ENCODE measurements around the gene HCN3. TPM values are rescaled to one million over a fixed set of nuclear protein-coding genes. Genes with fewer than 3 reads are reported as not detected.

Gene HCN3
- total and polyA plus RNA-seq, 2 of the 13 experiments (the other 11 are each of a cell fraction or from before 2014, with no cell fraction given), result 2.4 to 10.2 TPM

DNA sequence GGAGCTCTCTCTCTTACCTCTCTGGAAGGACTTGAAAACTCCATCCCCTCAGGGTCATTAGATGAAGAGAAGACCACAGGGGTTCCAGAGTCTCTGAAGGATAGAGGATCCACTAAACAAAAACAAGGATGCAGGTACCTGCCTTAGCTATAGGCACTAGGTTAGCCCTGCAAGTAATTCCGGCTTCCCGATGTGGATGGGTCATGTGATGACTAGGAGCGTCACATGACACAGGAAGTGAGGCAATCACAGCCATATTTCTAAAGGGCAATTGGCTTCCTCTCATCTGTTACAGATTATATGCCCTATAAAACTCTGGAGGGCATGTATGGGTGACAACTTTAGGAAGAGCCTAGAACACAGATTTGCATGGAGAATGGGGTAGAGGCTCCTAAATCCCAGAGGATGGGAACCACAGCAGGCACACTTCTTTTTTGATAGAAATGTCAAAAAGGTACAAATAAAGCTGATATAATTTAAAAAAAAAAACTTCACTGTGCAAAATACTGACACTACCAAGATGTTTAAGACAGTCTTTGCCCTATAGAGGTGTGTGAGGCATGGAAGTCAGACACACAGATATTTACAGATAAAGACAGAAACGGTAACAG is 36.1 kb upstream of the HCN3 start (continued):
- TF ChIP-seq HDAC2 (CRISPR knock-in tag; IDR thresholded peaks at IDR 0.05), result peak; percentile 73; the same call in 1 of the 2 replicates
- 0 out of 2 replicates have a peak, but pooled peaks have one; percentile 28 for TF ChIP-seq CBFB (CRISPR knock-in tag; IDR thresholded peaks at IDR 0.05)
- no peak for TF ChIP-seq DR1 (CRISPR knock-in tag; IDR thresholded peaks at IDR 0.05)
- TF ChIP-seq, protein P1, sequence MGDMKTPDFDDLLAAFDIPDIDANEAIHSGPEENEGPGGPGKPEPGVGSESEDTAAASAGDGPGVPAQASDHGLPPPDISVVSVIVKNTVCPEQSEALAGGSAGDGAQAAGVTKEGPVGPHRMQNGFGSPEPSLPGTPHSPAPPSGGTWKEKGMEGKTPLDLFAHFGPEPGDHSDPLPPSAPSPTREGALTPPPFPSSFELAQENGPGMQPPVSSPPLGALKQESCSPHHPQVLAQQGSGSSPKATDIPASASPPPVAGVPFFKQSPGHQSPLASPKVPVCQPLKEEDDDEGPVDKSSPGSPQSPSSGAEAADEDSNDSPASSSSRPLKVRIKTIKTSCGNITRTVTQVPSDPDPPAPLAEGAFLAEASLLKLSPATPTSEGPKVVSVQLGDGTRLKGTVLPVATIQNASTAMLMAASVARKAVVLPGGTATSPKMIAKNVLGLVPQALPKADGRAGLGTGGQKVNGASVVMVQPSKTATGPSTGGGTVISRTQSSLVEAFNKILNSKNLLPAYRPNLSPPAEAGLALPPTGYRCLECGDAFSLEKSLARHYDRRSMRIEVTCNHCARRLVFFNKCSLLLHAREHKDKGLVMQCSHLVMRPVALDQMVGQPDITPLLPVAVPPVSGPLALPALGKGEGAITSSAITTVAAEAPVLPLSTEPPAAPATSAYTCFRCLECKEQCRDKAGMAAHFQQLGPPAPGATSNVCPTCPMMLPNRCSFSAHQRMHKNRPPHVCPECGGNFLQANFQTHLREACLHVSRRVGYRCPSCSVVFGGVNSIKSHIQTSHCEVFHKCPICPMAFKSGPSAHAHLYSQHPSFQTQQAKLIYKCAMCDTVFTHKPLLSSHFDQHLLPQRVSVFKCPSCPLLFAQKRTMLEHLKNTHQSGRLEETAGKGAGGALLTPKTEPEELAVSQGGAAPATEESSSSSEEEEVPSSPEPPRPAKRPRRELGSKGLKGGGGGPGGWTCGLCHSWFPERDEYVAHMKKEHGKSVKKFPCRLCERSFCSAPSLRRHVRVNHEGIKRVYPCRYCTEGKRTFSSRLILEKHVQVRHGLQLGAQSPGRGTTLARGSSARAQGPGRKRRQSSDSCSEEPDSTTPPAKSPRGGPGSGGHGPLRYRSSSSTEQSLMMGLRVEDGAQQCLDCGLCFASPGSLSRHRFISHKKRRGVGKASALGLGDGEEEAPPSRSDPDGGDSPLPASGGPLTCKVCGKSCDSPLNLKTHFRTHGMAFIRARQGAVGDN (CRISPR knock-in tag; IDR thresholded peaks at IDR 0.05), result no peak
- no peak for TF ChIP-seq ONECUT2 (CRISPR knock-in tag; IDR thresholded peaks at IDR 0.05)
- TF ChIP-seq ZNF563 (CRISPR knock-in tag; IDR thresholded peaks at IDR 0.05), result no peak
- TF ChIP-seq NPAS2 (CRISPR knock-in tag; IDR thresholded peaks at IDR 0.05; ENCODE audit: borderline replicate concordance), result no peak
- TF ChIP-seq ZNF652 (CRISPR knock-in tag; IDR thresholded peaks at IDR 0.05; ENCODE audit: borderline replicate concordance, low read depth), result no peak
- TF ChIP-seq, protein P2, sequence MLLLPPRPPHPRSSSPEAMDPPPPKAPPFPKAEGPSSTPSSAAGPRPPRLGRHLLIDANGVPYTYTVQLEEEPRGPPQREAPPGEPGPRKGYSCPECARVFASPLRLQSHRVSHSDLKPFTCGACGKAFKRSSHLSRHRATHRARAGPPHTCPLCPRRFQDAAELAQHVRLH (CRISPR knock-in tag; IDR thresholded peaks at IDR 0.05; ENCODE audit: borderline replicate concordance, low read depth), result 0 out of 2 replicates have a peak, but pooled peaks have one; percentile 31
- no peak for TF ChIP-seq PAF1 (CRISPR knock-in tag; IDR thresholded peaks at IDR 0.05)
- no peak for TF ChIP-seq DPF2 (CRISPR knock-in tag; IDR thresholded peaks at IDR 0.05; ENCODE audit: borderline replicate concordance, low read depth)
- peak; percentile 72 for TF ChIP-seq KMT2B (CRISPR knock-in tag; IDR thresholded peaks at IDR 0.05)
- TF ChIP-seq NONO (IDR thresholded peaks at IDR 0.05), result no peak
- no peak for TF ChIP-seq NONO (CRISPR knock-in tag; conservative IDR thresholded peaks at IDR 0.05)
- TF ChIP-seq, protein P3, sequence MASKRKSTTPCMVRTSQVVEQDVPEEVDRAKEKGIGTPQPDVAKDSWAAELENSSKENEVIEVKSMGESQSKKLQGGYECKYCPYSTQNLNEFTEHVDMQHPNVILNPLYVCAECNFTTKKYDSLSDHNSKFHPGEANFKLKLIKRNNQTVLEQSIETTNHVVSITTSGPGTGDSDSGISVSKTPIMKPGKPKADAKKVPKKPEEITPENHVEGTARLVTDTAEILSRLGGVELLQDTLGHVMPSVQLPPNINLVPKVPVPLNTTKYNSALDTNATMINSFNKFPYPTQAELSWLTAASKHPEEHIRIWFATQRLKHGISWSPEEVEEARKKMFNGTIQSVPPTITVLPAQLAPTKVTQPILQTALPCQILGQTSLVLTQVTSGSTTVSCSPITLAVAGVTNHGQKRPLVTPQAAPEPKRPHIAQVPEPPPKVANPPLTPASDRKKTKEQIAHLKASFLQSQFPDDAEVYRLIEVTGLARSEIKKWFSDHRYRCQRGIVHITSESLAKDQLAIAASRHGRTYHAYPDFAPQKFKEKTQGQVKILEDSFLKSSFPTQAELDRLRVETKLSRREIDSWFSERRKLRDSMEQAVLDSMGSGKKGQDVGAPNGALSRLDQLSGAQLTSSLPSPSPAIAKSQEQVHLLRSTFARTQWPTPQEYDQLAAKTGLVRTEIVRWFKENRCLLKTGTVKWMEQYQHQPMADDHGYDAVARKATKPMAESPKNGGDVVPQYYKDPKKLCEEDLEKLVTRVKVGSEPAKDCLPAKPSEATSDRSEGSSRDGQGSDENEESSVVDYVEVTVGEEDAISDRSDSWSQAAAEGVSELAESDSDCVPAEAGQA (IDR thresholded peaks at IDR 0.05; ENCODE audit: low read depth), result peak; percentile 83
- TF ChIP-seq, protein P3 (CRISPR knock-in tag; IDR thresholded peaks at IDR 0.05; ENCODE audit: borderline replicate concordance), result no peak
